Lower lobe of right lung (tissue), 2 donors: Measurements from ENCODE around the gene SECISBP2L. TPM values are rescaled to one million over a fixed set of nuclear protein-coding genes. Genes with fewer than 3 reads are reported as not detected.

ENCODE experiments used
- ATAC-seq, 2 donors: fragments of 200-7000 bp; cut with Tn5 transposase; one replicate each; pipeline ENCODE4 v1.9.1; 2020 to 2022; ENCODE audit warnings: mild to moderate bottlenecking in 2 of 2, moderate library complexity in 2 of 2
- DNase-seq: peaks from one replicate; pipeline ENCODE4 v3.0.0-alpha.2; 2020
- H3K27ac ChIP-seq: fragments of 200-600 bp; one replicate; pipeline ENCODE4 v1.8.0; 2022
- H3K27me3 ChIP-seq: fragments of 200-600 bp; one replicate; pipeline ENCODE4 v1.8.0; 2022; ENCODE audit warnings: low read depth
- H3K36me3 ChIP-seq: fragments of 200-600 bp; one replicate; pipeline ENCODE4 v1.8.0; 2022; ENCODE audit warnings: mild to moderate bottlenecking
- H3K4me1 ChIP-seq: fragments of 200-600 bp; one replicate; pipeline ENCODE4 v1.8.0; 2022
- H3K4me3 ChIP-seq: fragments of 200-600 bp; one replicate; pipeline ENCODE4 v1.8.0; 2022; ENCODE audit warnings: mild to moderate bottlenecking
- H3K9me3 ChIP-seq: fragments of 200-600 bp; one replicate; pipeline ENCODE4 v1.8.0; 2022
- CTCF ChIP-seq: fragments of 200-600 bp; IDR thresholded peaks from one replicate; pipeline ENCODE4 v1.8.0; 2022; ENCODE audit warnings: antibody characterized with exemption, mild to moderate bottlenecking
- intact Hi-C: fragments of 100-400 bp; cut with DNase I; formaldehyde crosslinking; loops from one replicate; pipeline ENCODE4 v1.11.0; 2022
- total RNA-seq: library from RNA; stranded (reverse); fragmentation: NEBNext Ultra II Directional; extraction: Animal tissue kit (Norgen Biotek cat#: 25700); gene quantifications from one replicate; pipeline ENCODE4 v1.2.1, GENCODE V29; 2021
- donor health status: DM: no; HTN: yes; CAD: no; lungs with severe emphysema.

SECISBP2L gene
- total RNA-seq, 1 donor from 2014 or later = 139 TPM

DNA sequence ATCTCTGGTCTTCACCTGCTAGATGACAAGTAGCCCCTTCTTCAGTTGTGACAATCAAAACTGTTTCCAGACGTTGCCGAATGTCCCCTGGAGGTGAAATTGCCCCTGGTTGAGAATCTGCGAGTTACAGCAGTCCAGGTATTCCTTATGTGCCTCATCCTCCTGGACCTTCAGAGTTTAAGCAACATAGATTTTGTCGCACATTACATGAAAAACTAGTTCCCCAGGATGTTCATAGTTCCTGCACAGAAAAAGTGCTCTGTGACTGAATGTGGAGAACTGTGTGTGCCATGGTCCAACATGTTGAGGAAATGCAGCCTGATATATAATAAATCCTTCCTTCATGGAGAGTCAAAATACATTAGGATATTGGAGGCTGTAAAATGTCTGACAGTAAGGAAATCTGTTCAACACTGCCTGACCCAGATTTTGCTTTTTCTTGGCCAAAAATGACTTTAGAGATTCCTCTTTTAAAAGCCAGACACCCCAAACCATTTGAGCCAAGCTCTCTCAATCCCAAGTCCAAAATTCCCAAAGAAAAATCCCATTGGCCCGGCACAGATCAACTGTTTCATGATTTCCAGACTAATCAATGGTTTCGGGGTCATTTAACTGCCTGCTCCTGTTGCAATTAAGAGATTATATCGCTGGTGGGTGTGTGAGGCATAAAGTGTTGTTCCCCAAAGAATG, 62.1 kb downstream of the SECISBP2L start:
- Histone ChIP-seq H3K4me3 (no peak overlapping the region), H3K27ac (no peak overlapping the region), H3K36me3 (peaks cover 7% of the 10 kb centered on the region), H3K4me1 (no peaks in the 10 kb centered on the region), H3K27me3 (no peaks in the 10 kb centered on the region), H3K9me3 (no peaks in the 10 kb centered on the region)
- ATAC-seq = no peak
- intact Hi-C loops = no loop called here
- TF ChIP-seq CTCF = no peak
- no peak for DNase-seq

DNA sequence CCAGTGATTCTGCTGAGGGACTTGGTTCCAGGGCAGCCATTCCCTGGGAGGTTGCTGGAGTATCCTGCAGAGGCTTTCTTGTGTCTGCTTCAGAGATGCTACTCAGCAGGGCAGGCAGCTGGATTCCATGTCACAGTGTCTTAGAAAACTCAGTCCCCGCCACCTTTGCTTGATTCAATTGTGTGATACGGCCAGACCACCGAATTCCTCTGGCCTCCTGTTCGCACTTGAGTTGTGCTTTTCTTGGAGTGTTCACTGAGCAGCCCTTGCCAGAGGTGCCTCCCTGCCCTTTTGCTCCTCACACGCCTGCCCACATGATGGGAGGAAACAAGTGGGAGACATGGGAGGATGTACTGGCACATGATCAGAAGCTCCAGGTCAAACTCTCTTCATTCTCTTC, 62.9 kb downstream of the SECISBP2L start:
- Histone ChIP-seq H3K9me3 (no peaks in the 10 kb centered on the region), H3K27me3 (no peaks in the 10 kb centered on the region), H3K4me1 (no peaks in the 10 kb centered on the region), H3K36me3 (peaks cover 5% of the 10 kb centered on the region), H3K4me3 (no peak overlapping the region), H3K27ac (no peak overlapping the region)
- intact Hi-C loops = no loop called here
- ATAC-seq (no peak), DNase-seq (no peak)
- no peak for TF ChIP-seq CTCF

DNA sequence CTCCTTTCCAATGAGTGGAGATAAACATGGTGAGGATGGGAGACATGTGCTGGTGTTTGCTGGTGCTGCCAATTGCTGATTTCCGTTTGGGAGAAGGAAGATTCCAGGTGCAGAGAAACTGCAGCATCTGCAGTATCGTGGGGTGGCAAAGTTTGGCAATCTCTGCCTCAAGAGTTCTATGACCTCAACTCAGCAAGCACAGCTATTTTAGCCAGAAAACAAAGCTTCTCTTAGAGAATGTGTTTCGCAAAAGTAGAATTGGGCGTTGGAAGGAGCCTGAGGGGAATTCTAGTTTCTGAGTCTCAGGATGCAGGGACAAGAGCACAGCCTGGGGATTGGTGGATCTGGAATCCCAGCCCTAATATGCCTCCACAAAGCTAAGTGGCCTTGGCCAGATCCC, 64.3 kb downstream of the SECISBP2L start:
- intact Hi-C loops = no loop called here
- H3K9me3 ChIP-seq = no peaks in the 10 kb centered on the region
- DNase-seq = no peak
- no peaks in the 10 kb centered on the region for H3K4me1 ChIP-seq
- H3K27ac ChIP-seq = no peak overlapping the region
- no peak for ATAC-seq
- no peaks in the 10 kb centered on the region for H3K27me3 ChIP-seq
- no peak overlapping the region for H3K4me3 ChIP-seq
- no peak for TF ChIP-seq CTCF
- H3K36me3 ChIP-seq = no peaks in the 10 kb centered on the region

DNA sequence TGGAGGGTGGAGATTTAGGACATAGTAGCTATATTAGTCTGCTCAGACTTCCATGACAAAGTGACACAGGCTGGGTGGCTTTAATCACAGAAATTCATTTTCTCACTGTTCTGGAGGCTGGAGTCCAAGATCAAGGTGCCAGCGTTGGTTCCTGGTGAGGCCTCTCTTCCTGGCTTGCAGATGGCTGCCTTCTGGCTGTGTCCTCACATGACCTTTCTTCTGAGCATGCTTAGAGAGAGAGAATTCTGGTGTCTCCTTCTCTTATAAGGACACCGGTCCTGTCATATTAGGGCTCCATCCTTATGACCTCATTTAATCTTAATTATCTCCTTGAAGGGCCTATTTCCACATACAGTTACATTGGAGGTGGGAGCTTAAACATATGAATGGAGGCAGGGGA, 67.6 kb downstream of the SECISBP2L start:
- DNase-seq (no peak), ATAC-seq (no peak)
- no peaks in the 10 kb centered on the region for H3K9me3 ChIP-seq
- no peaks in the 10 kb centered on the region for H3K36me3 ChIP-seq
- H3K4me3 ChIP-seq = no peak overlapping the region
- intact Hi-C loops = no loop called here
- TF ChIP-seq CTCF = no peak
- no peak overlapping the region for H3K27ac ChIP-seq
- H3K4me1 ChIP-seq = peaks cover 6% of the 10 kb centered on the region
- no peaks in the 10 kb centered on the region for H3K27me3 ChIP-seq

GRCh38 chr15:48976444-48977088, 69.7 kb downstream of the SECISBP2L start:
- H3K27me3 ChIP-seq = no peaks in the 10 kb centered on the region
- H3K27ac ChIP-seq = peak overlapping the region; percentile 31
- intact Hi-C loops = no loop called here
- no peaks in the 10 kb centered on the region for H3K36me3 ChIP-seq
- H3K9me3 ChIP-seq = no peaks in the 10 kb centered on the region
- no peak for TF ChIP-seq CTCF
- peak; percentile 28 to 29 for ATAC-seq
- no peak for DNase-seq
- H3K4me3 ChIP-seq = peak overlapping the region; percentile 56
- H3K4me1 ChIP-seq = peaks cover 6% of the 10 kb centered on the region
